ENCODE results near the gene OPTC.
"Not testable (repeated sequence)": the region's sequence is repeated elsewhere in the genome, so short reads cannot be mapped to it uniquely, and the experiment has no call there.

The OPTC gene

GRCh38 chr1:203492748-203493130 is 1.2 kb upstream of the OPTC start:
- no peak for DNase-seq

GRCh38 chr1:203495845-203496244 is 1.9 kb downstream of the OPTC start:
- no peak for DNase-seq

GRCh38 chr1:203497269-203497777 is 3.4 kb downstream of the OPTC start:
- DNase-seq = no peak

- no peak for DNase-seq
These were observed 5.8 kb downstream of the OPTC start for GRCh38 chr1:203499643-203500278.

GRCh38 chr1:203500279-203500678 is 6.3 kb downstream of the OPTC start:
- DNase-seq = no peak

DNA sequence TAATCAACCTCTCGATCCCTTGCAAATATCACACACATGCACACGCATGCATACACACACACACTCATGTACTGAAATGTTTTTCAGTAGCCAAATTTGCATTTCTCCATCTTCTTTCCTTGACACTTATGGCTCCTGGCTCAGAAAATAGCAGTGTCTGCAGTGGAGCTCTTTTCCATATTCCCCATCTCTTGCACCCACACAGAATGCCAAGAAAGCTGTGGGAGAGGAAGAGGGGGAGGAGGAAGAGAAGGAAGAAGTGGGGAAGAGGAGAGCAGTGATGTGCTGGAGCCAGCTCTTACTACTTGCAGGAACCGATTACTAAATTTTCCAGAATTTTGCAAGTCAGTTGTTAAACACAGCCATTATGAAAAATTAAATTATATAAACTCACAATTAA is 9.9 kb downstream of the OPTC start:
- no peak for DNase-seq

DNA sequence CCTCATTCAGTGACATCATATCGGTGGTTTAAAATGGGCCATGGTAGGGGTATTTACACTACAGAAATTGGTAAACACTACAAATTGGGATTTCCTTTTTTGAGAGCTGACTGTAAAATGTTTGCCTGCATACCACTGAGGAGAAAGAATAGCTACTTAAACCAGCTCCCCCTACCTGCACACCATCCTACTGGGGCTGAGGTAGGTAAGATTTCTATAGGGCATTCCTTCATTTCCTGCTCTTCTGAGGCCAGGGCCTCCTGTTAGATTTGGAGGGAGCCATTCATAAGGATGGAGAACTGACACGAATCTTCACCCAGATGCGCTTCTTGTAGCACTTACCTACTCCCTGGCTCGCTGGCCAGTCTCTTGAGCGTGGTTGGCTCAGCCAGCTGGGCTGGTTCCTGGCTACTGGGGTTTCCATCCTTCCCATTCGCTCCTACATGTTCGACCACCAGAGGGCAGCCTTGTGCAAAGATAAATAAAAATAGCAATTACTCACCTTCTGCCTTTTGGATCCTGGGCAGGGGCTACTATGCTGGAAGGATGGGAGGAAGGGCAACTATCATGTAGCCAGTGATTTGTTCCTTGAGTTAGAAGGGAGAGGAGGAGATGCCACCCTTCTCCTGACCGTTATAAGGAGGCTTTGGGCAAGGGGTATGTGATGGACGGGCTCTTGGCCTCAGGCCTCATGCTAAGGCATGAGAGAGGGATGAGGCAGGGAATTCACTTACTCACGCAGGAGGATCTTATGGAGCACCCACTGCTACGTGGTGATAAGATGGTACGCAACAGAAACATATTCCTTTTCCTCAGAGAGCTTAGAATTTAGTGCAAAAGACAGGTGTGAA is 10.7 kb downstream of the OPTC start:
- peak; percentile 8 for DNase-seq

- no peak for DNase-seq
These were observed 11.7 kb downstream of the OPTC start for GRCh38 chr1:203505526-203506204.

DNA sequence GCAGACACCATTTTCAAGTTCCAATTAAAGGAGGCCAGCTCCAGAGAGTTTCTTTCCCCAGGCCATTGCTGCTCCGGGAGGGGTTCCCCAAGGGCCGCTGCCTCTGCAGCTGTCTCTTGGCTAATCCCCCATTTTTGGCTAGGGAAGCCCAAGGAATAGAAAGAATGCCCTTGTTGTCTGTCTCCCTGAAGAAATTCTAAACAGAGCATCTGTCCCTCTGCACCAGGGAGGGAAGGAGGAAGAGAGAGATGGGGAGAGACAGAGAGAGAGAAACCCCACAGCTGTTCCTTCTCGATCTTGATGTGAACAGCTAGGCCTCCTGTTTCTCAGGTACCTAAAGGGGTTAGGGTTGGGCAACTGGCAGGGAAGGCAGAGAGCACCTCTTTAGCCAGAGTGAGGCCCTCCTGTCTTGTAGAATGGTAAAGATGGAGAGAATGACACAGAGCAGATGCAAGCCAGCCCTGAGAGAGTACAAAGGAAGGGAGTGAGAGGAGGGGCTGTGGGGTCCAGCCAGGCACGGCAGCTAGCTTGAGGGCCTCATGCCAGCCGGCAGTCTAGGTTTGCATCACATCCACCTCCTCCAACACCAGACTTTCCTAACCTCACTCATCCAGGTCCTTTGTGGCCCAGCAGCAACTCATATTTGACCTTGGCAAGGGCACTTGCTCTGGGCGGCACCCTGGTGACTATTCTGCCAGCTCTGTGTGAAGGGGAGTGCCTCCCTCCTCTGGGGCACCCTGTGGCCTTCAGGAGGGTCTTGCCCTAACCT is 13.1 kb downstream of the OPTC start:
- no peak for DNase-seq

DNA sequence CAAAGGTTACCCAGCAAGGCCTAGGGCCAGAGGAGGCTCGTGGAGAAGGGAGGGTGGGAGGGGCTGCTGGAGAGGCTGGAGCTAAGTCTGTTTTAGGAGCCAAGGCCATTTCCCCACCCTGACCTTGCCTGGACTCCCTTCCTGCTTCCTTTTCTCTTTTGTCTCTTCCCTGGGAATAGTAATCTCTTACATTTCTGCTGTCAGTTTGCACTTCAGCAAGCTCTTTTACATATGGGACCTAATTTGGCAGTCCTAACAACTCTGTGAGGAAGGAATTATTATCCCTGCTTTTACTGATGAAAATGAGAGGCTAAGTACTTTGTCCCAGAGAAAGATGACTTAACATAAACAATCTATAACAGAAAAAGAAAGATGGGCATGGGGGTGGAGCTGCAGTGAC is 13.8 kb downstream of the OPTC start:
- DNase-seq = no peak

DNA sequence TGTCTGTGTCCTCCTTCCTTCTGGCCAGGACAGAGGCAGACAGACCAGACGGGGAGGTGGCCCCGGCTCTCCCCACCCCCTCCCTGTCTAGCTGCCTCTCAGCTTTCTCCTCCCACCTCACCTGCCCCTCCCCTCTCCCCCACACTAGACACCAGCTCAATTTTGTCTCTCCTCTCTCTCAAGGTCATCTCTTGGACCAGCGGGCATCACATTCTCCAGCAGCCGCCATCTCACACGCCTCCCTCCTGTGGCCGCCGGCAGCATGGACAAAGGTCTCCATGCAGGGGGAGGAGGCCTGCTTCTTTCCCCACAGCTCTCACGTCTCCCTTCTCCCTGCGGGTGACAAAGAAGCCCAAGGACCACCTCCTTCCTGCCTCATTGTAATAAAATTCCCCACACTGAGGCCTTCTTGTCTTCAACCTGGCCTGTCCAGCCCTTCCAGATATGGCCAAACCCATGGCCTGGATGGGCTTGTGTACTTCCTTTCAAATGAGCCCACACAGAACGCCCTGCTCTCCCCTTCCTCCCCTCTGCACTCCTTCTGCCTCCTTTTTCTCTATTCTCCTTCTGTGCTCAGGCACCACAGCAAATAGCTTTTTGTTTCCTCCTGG is 14.6 kb downstream of the OPTC start:
- no peak for DNase-seq

DNA sequence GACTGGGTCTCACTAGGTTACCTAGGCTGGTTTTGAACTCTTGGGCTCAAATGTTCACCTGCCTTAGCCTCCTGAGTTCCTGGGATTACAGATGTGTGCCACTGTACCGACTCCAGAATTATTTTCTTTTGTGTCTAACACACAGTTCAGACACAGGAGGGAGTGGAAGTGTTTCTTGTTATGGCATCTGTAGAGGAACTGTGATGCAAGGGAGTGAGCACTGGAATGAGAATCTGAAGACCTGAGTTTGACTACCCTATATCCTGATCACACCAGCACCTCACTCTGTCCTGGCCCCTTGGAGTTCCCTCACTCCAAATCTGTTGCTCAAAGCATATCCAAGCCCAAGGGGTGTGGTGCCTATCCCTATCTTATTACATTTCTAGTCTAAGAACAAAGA is 15.2 kb downstream of the OPTC start:
- no peak for DNase-seq

DNA sequence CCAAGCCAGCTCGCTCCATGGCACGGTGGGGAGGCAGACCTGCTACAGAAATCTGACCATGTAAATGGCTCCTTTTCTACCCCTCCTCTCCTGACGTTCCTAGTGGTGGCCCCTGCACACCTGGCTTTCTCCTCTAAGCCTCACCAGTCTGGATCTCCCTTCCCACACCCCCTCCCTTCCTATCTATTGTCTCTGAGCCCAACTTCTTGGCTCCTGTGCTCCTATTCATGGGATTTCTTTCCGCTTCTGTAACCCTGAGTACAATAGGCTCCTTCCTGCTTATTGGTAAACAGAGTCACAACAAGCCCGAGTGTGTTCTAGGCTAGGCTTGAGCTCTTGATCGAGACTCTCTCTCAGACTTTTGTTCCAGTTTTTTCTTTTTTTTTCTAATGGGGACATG is 17.6 kb downstream of the OPTC start:
- no peak for DNase-seq

GRCh38 chr1:203511930-203512329 is 18.0 kb downstream of the OPTC start:
- no peak for DNase-seq

DNA sequence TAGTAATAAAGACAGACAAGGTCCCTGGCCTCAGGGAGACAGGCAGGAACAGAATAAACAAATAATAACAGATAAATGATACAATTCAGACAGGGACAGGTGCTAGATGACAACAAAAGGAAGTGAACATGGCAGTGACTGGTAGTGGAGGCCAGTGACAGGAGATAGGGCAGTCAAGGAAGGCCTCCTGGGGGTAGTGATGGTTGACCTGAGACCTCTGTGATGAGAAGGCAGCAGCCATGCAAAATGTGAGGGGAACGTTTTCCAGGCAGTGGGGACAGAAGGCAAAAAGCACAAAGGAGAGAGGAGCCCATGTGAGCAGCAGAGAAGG is 18.5 kb downstream of the OPTC start:
- no peak for DNase-seq

- no peak for DNase-seq
These were observed 19.1 kb downstream of the OPTC start for GRCh38 chr1:203512848-203513584.

GRCh38 chr1:203513585-203514031 is 19.7 kb downstream of the OPTC start:
- DNase-seq = no peak

DNA sequence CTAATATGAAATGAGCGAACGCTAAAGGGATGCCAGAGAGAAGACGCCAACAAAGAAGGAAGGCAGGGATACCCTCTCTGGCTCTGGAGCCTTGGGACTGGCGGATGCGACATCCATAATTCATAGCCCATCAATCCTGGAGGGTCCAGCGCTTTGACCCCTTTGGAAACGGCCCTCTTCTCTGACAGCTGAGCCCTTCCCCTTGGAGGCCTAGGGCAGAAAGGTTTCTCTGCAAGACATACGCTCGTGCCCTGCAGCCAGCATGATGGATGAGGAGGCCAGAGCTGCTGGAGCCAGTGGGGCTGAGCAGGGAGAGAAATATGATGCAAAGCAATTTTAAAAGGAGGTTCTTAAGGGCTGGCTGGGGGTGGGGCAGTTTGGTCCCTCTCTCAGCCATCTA is 22.2 kb downstream of the OPTC start:
- DNase-seq = no peak

DNA sequence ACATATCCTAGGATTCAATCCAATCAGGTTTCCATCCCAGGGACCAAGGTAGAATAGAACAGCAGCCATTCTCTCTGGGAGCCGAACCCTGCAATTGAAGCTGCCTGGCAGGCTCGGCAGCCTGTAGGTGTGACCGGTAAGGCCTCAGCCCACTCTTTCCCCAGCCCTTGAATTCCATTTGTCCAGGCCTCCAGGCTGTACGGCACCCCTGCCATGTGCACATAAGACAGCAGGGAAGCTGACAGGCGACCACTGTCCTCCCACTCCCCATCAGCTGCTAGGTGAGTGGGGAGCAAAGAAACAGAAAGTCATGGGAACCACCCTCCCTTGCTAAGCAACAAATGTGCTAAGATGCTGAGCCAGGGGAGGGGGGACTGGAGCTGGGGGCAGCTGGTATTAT is 23.0 kb downstream of the OPTC start:
- DNase-seq = no peak

GRCh38 chr1:203517426-203518110 is 23.6 kb downstream of the OPTC start:
- DNase-seq = no peak

GRCh38 chr1:203518139-203518538 is 24.2 kb downstream of the OPTC start:
- DNase-seq = not testable (repeated sequence)
